Stimulated activated naive CD8-positive, alpha-beta T cell treated with anti-CD3 and anti-CD28 coated beads, Interleukin-15, Interleukin-2, amounts not matched to agents 100 ng/mL and 50 ng/mL, for 24 hours (primary cell): ENCODE results near the gene ITM2B.
A peak's percentile ranks its signal among the peaks of the same experiment; 100 is the strongest.

Experiments
- H3K27ac Mint-ChIP-seq: one replicate; pipeline ENCODE4 v1.8.0; 2021; ENCODE audit warnings: mild to moderate bottlenecking, mixed read lengths
- H3K27me3 Mint-ChIP-seq: one replicate; pipeline ENCODE4 v1.8.0; 2021; ENCODE audit warnings: mixed read lengths
- H3K36me3 Mint-ChIP-seq: one replicate; pipeline ENCODE4 v1.8.0; 2021; ENCODE audit warnings: low read depth, mixed read lengths
- H3K4me1 Mint-ChIP-seq: one replicate; pipeline ENCODE4 v1.8.0; 2021; ENCODE audit warnings: low read depth, mixed read lengths
- H3K4me3 Mint-ChIP-seq: one replicate; pipeline ENCODE4 v1.8.0; 2021; ENCODE audit warnings: mild to moderate bottlenecking, mixed read lengths
- H3K9me3 Mint-ChIP-seq: one replicate; pipeline ENCODE4 v1.8.0; 2021; ENCODE audit warnings: mixed read lengths

ITM2B gene

GRCh38 chr13:48299591-48299990 is 66.6 kb downstream of the ITM2B start:
- Mint-ChIP-seq H3K9me3 (no peaks in the 10 kb centered on the region), H3K27ac (no peak overlapping the region), H3K4me1 (peaks cover 29% of the 10 kb centered on the region), H3K4me3 (no peak overlapping the region), H3K36me3 (peaks cover 8% of the 10 kb centered on the region), H3K27me3 (no peaks in the 10 kb centered on the region)

GRCh38 chr13:48302871-48303358 is 69.9 kb downstream of the ITM2B start:
- H3K4me1 Mint-ChIP-seq: peaks cover 44% of the 10 kb centered on the region
- H3K9me3 Mint-ChIP-seq: no peaks in the 10 kb centered on the region
- H3K27me3 Mint-ChIP-seq: no peaks in the 10 kb centered on the region
- peaks cover 21% of the 10 kb centered on the region for H3K36me3 Mint-ChIP-seq
- peak overlapping the region; percentile 99 for H3K27ac Mint-ChIP-seq
- H3K4me3 Mint-ChIP-seq: peak overlapping the region; percentile 98

GRCh38 chr13:48303359-48304142 is 70.5 kb downstream of the ITM2B start, which contains the start of gene RB1:
Gene RB1, plus strand, starts transcription at chr13:48303751. Its CDS starts 162 bp downstream, at chr13:48303913.
- H3K27ac Mint-ChIP-seq: peak within 1 kb of the TSS; percentile 99
- H3K4me1 Mint-ChIP-seq: peaks cover 44% of the 10 kb centered on the region
- no peaks in the 10 kb centered on the region for H3K27me3 Mint-ChIP-seq
- H3K36me3 Mint-ChIP-seq: peaks cover 23% of the 10 kb centered on the region
- peak within 1 kb of the TSS; percentile 98 for H3K4me3 Mint-ChIP-seq
- H3K9me3 Mint-ChIP-seq: no peaks in the 10 kb centered on the region

GRCh38 chr13:48304143-48304876 is 71.3 kb downstream of the ITM2B start:
- Mint-ChIP-seq H3K4me1 (peaks cover 46% of the 10 kb centered on the region), H3K27me3 (no peaks in the 10 kb centered on the region), H3K36me3 (peaks cover 26% of the 10 kb centered on the region), H3K4me3 (peak overlapping the region; percentile 98), H3K9me3 (no peaks in the 10 kb centered on the region), H3K27ac (peak overlapping the region; percentile 99)

- H3K27ac Mint-ChIP-seq: no peak overlapping the region
- no peaks in the 10 kb centered on the region for H3K9me3 Mint-ChIP-seq
- no peak overlapping the region for H3K4me3 Mint-ChIP-seq
- no peaks in the 10 kb centered on the region for H3K27me3 Mint-ChIP-seq
- H3K4me1 Mint-ChIP-seq: peaks cover 48% of the 10 kb centered on the region
- H3K36me3 Mint-ChIP-seq: peaks cover 51% of the 10 kb centered on the region
Measured at GRCh38 chr13:48311223-48311622, 78.2 kb downstream of the ITM2B start.

- peaks cover 41% of the 10 kb centered on the region for H3K4me1 Mint-ChIP-seq
- no peak overlapping the region for H3K4me3 Mint-ChIP-seq
- H3K9me3 Mint-ChIP-seq: no peaks in the 10 kb centered on the region
- no peaks in the 10 kb centered on the region for H3K27me3 Mint-ChIP-seq
- no peak overlapping the region for H3K27ac Mint-ChIP-seq
- H3K36me3 Mint-ChIP-seq: peaks cover 59% of the 10 kb centered on the region
Measured at GRCh38 chr13:48315969-48316650, 83.1 kb downstream of the ITM2B start.

GRCh38 chr13:48316826-48317510 is 84.0 kb downstream of the ITM2B start:
- Mint-ChIP-seq H3K27ac (no peak overlapping the region), H3K36me3 (peaks cover 66% of the 10 kb centered on the region), H3K4me3 (no peak overlapping the region), H3K27me3 (no peaks in the 10 kb centered on the region), H3K9me3 (peaks cover 2% of the 10 kb centered on the region), H3K4me1 (peaks cover 50% of the 10 kb centered on the region)

- Mint-ChIP-seq H3K27ac (no peak overlapping the region), H3K9me3 (peaks cover 4% of the 10 kb centered on the region), H3K4me3 (no peak overlapping the region), H3K27me3 (no peaks in the 10 kb centered on the region), H3K36me3 (peaks cover 67% of the 10 kb centered on the region), H3K4me1 (peaks cover 49% of the 10 kb centered on the region)
Measured at GRCh38 chr13:48317511-48318376, 84.7 kb downstream of the ITM2B start.

GRCh38 chr13:48318377-48318811 is 85.4 kb downstream of the ITM2B start:
- Mint-ChIP-seq H3K27ac (no peak overlapping the region), H3K27me3 (no peaks in the 10 kb centered on the region), H3K36me3 (peaks cover 64% of the 10 kb centered on the region), H3K9me3 (peaks cover 4% of the 10 kb centered on the region), H3K4me3 (peak overlapping the region; percentile 41), H3K4me1 (peaks cover 49% of the 10 kb centered on the region)

GRCh38 chr13:48318821-48319511 is 86.0 kb downstream of the ITM2B start:
- Mint-ChIP-seq H3K27ac (no peak overlapping the region), H3K4me3 (peak overlapping the region; percentile 78), H3K9me3 (peaks cover 4% of the 10 kb centered on the region), H3K4me1 (peaks cover 51% of the 10 kb centered on the region), H3K27me3 (no peaks in the 10 kb centered on the region), H3K36me3 (peaks cover 63% of the 10 kb centered on the region)
